MCF 10A (cell line): ENCODE measurements around the gene LPP. TPM values are rescaled to one million over a fixed set of nuclear protein-coding genes. Genes with fewer than 3 reads are reported as not detected.

Source experiments
- BruUV-seq: library from RNA; stranded (reverse); fragments of 400-500 nt; replicated peaks from 2 replicates; lab custom pipeline; 2021; lab: Mats Ljungman, UMichigan
- CTCF ChIA-PET: fragments of 300-600 bp; sonication (Branson Sonifier 250); formaldehyde crosslinking; extraction: SDS; loops from one replicate; lab custom pipeline; 2021; ENCODE audit warnings: antibody characterized with exemption, inconsistent platforms; lab: Yijun Ruan, JAX
- POLR2A ChIA-PET: fragments of 300-600, 350-650 bp; sonication (Branson Sonifier 250); formaldehyde crosslinking; extraction: SDS; loops from one replicate; lab custom pipeline; 2020; ENCODE audit warnings: antibody characterized with exemption, inconsistent platforms; lab: Yijun Ruan, JAX
- DNase-seq: peaks from one replicate; pipeline ENCODE4 v3.0.0-alpha.2; 2018; ENCODE audit not compliant: unreplicated experiment
- H3K27ac Mint-ChIP-seq: one replicate; pipeline ENCODE4 v1.8.0; 2022; ENCODE audit warnings: mild to moderate bottlenecking, low read depth, mixed read lengths; ENCODE audit not compliant: unreplicated experiment
- H3K27me3 Mint-ChIP-seq: one replicate; pipeline ENCODE4 v1.8.0; 2022; ENCODE audit warnings: mixed read lengths; ENCODE audit not compliant: insufficient read depth, unreplicated experiment
- H3K36me3 Mint-ChIP-seq: one replicate; pipeline ENCODE4 v1.8.0; 2022; ENCODE audit warnings: mild to moderate bottlenecking, moderate library complexity, mixed read lengths; ENCODE audit not compliant: insufficient read depth, unreplicated experiment
- H3K4me1 Mint-ChIP-seq: one replicate; pipeline ENCODE4 v1.8.0; 2022; ENCODE audit warnings: mixed read lengths; ENCODE audit not compliant: insufficient read depth, unreplicated experiment
- H3K4me3 Mint-ChIP-seq: one replicate; pipeline ENCODE4 v1.8.0; 2022; ENCODE audit warnings: mild to moderate bottlenecking, moderate library complexity, mixed read lengths; ENCODE audit not compliant: unreplicated experiment
- H3K9me3 Mint-ChIP-seq: one replicate; pipeline ENCODE4 v1.8.0; 2022; ENCODE audit warnings: mixed read lengths; ENCODE audit not compliant: unreplicated experiment
- CTCF ChIP-seq: fragments of 200-600 bp; IDR thresholded peaks from one replicate; pipeline ENCODE4 v1.8.0; 2022; ENCODE audit warnings: antibody characterized with exemption, mild to moderate bottlenecking; ENCODE audit not compliant: unreplicated experiment
- intact Hi-C: fragments of 100-400 bp; cut with micrococcal nuclease; formaldehyde crosslinking; loops from 2 replicates; pipeline ENCODE4 v1.14.1; 2022
- total RNA-seq: library from RNA; stranded (reverse); gene quantifications from 2 replicates; pipeline ENCODE4 v1.2.3, GENCODE V29; 2022

Gene LPP
- total RNA-seq, 1 experiment from 2014 or later = 117 TPM

- BruUV-seq = no TSS peak
- ChIA-PET POLR2A (interaction anchor here (0.6 to 1.3 kb wide), 8 partner anchors 15 to 652 kb away, joined by 3 to 4 read pairs (median 4); no protein-coding TSS in a partner anchor), CTCF (interaction anchor here (0.5 to 1.7 kb wide), 5 partner anchors 118 to 533 kb away, joined by 3 to 7 read pairs (median 3); no protein-coding TSS in a partner anchor)
- intact Hi-C loops = loop anchor here (5.0 kb wide), 1 partner anchor 537 kb away; no protein-coding TSS in a partner anchor
- no peak for TF ChIP-seq CTCF
- no peaks in the 10 kb centered on the region for H3K9me3 Mint-ChIP-seq
- no peak overlapping the region for H3K4me3 Mint-ChIP-seq
- H3K27me3 Mint-ChIP-seq = no peaks in the 10 kb centered on the region
- DNase-seq = no peak
- H3K36me3 Mint-ChIP-seq = peaks cover 5% of the 10 kb centered on the region
- no peak overlapping the region for H3K27ac Mint-ChIP-seq
- H3K4me1 Mint-ChIP-seq = peaks cover 37% of the 10 kb centered on the region
These were observed 125.8 kb downstream of the LPP start for GRCh38 chr3:188279502-188280335.

DNA sequence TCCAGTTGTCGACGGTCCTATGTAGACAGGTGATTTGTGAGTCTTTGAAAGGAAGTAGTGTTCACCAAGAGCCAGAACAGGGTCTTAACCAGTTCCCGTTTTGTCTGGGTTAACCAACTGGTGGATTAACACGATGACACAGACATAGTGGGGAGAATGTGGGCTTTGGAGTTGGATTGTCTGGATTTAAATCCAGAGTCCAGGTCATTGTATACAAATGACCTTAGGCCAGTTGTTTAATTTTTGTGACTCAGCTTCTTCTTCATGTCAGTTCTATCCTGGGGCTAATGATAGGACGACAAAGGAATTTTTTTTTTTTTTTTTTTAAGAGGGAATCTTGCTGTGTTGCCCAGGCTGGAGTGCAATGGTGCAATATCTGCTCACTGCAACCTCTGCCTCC is 126.7 kb downstream of the LPP start:
- BruUV-seq = no TSS peak
- peaks cover 7% of the 10 kb centered on the region for H3K36me3 Mint-ChIP-seq
- peaks cover 37% of the 10 kb centered on the region for H3K4me1 Mint-ChIP-seq
- H3K9me3 Mint-ChIP-seq = no peaks in the 10 kb centered on the region
- no peak for TF ChIP-seq CTCF
- H3K4me3 Mint-ChIP-seq = no peak overlapping the region
- no peak overlapping the region for H3K27ac Mint-ChIP-seq
- POLR2A ChIA-PET = no interaction called here
- intact Hi-C loops = no loop called here
- no peaks in the 10 kb centered on the region for H3K27me3 Mint-ChIP-seq
- CTCF ChIA-PET = interaction anchor here (0.7 to 1.2 kb wide), 2 partner anchors 534 to 674 kb away, joined by 4 to 5 read pairs; no protein-coding TSS in a partner anchor
- no peak for DNase-seq

GRCh38 chr3:188282871-188283270 is 128.9 kb downstream of the LPP start:
- POLR2A ChIA-PET = interaction anchor here (1.0 kb wide), 1 partner anchor 9 kb away, joined by 3 read pairs; no protein-coding TSS in a partner anchor
- no peak for TF ChIP-seq CTCF
- Mint-ChIP-seq H3K27ac (no peak overlapping the region), H3K4me3 (no peak overlapping the region), H3K36me3 (peaks cover 7% of the 10 kb centered on the region), H3K4me1 (peaks cover 34% of the 10 kb centered on the region), H3K27me3 (no peaks in the 10 kb centered on the region), H3K9me3 (no peaks in the 10 kb centered on the region)
- no peak for DNase-seq
- intact Hi-C loops = no loop called here
- no TSS peak for BruUV-seq
- CTCF ChIA-PET = interaction anchor here (0.6 to 1.7 kb wide), 5 partner anchors 16 to 544 kb away, joined by 3 to 7 read pairs (median 4); partner anchors contain the start of gene BCL6

DNA sequence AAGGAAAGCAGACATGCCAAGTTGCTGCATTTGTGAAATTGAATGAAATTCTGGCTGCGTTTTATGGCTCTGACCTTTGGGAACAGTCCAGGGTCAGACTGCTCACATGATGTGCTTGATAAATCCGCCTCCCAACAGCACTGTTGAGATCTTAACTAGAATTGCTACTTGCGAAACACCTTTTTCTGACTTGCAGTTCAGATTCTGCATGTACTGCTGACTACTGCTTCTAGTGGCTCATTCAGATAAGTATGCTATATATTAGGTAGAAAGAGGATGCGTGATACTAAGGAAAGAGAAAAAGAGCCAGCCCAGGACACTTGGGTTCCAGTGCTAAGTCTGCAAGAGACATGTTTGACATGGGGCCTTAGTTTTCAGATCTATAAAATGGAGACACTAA is 129.4 kb downstream of the LPP start:
- H3K4me1 Mint-ChIP-seq = peaks cover 34% of the 10 kb centered on the region
- ChIA-PET CTCF (interaction anchor here (1.3 to 1.7 kb wide), 3 partner anchors 15 to 674 kb away, joined by 4 to 7 read pairs (median 7); no protein-coding TSS in a partner anchor), POLR2A (interaction anchor here (0.7 to 0.8 kb wide), 2 partner anchors 16 to 395 kb away, joined by 3 read pairs; no protein-coding TSS in a partner anchor)
- BruUV-seq = no TSS peak
- DNase-seq = peak; percentile 50
- H3K4me3 Mint-ChIP-seq = no peak overlapping the region
- H3K27ac Mint-ChIP-seq = no peak overlapping the region
- H3K36me3 Mint-ChIP-seq = peaks cover 7% of the 10 kb centered on the region
- no peaks in the 10 kb centered on the region for H3K9me3 Mint-ChIP-seq
- H3K27me3 Mint-ChIP-seq = no peaks in the 10 kb centered on the region
- no peak for TF ChIP-seq CTCF
- intact Hi-C loops = no loop called here
